ENCODE results near the gene BLACAT1. TPM values are rescaled to one million over a fixed set of nuclear protein-coding genes. Genes with fewer than 3 reads are reported as not detected.
A peak's percentile ranks its signal among the peaks of the same experiment; 100 is the strongest.

The BLACAT1 gene
- total and polyA plus RNA-seq, 2 of the 13 experiments (the other 11 are each of a cell fraction or from before 2014, with no cell fraction given), result 1.2 to 2.8 TPM

- TF ChIP-seq PRDM15 (CRISPR knock-in tag; IDR thresholded peaks at IDR 0.05) (peak; percentile 87), MAFK (conservative IDR thresholded peaks at IDR 0.05 in 1 of 2, IDR thresholded peaks at IDR 0.05 in 1 of 2; ENCODE audit: low read length in 2 of 2) (no peak), ZNF747 (CRISPR knock-in tag; IDR thresholded peaks at IDR 0.05; ENCODE audit: borderline replicate concordance) (peak; percentile 48; the same call in 1 of the 2 replicates), FUBP1 (CRISPR knock-in tag; IDR thresholded peaks at IDR 0.05; ENCODE audit: borderline replicate concordance) (no peak)
These were observed 49.4 kb upstream of the BLACAT1 start (continued) for GRCh38 chr1:205505076-205505729.

Measured in HepG2 (cell line).